ENCODE data around the gene MFSD6. TPM values are rescaled to one million over a fixed set of nuclear protein-coding genes. Genes with fewer than 3 reads are reported as not detected.

MFSD6 gene
- total RNA-seq (2022; extraction: Qiagen RNA extraction; ENCODE audit: low read depth): 15.8 to 26.3 TPM (median 23.1 TPM) in 5 replicates

GRCh38 chr2:190407662-190408537, at the start of gene MFSD6:
Gene MFSD6 (plus strand): TSS chr2:190408355. CDS start chr2:190436030, 27,675 bp downstream.

GRCh38 chr2:190534310-190535120, 126.4 kb downstream of the MFSD6 start, which contains the start of gene NEMP2:
Gene NEMP2 (minus strand): TSS chr2:190534722. CDS start chr2:190534655, 67 bp downstream.

Other genes starting within 250 kb of the MFSD6 start
- gene HIBCH, start 88.5 kb upstream of the MFSD6 start, total RNA-seq (2022; extraction: Qiagen RNA extraction; ENCODE audit: low read depth): 12.4 to 16.1 TPM (median 16.0 TPM) in 5 replicates
- 24.5 to 29.4 TPM (median 26.3 TPM) in 5 replicates for gene INPP1, start 64.8 kb upstream of the MFSD6 start, total RNA-seq (2022; extraction: Qiagen RNA extraction; ENCODE audit: low read depth)
- 3.5 to 7.6 TPM (median 7.1 TPM) in 5 replicates for gene NEMP2, start 126.4 kb downstream of the MFSD6 start, total RNA-seq (2022; extraction: Qiagen RNA extraction; ENCODE audit: low read depth)
- 25.6 to 43.7 TPM (median 36.7 TPM) in 5 replicates for gene NAB1, start 240.7 kb downstream of the MFSD6 start, total RNA-seq (2022; extraction: Qiagen RNA extraction; ENCODE audit: low read depth)

Measured in A549 treated with RU486 at 1 μM for 4 hours (cell line).